Mucosa of rectum (tissue), 2 donors: ENCODE data around the gene CFL1.

Experiments
- H3K27ac ChIP-seq, 2 donors: one replicate each; pipeline ENCODE4 v1.7.0; 2013; ENCODE audit warnings: inconsistent platforms in 2 of 2, low read depth in 2 of 2, low read length in 2 of 2
- H3K27me3 ChIP-seq, 2 donors: one replicate each; pipeline ENCODE4 v1.7.0; 2013; ENCODE audit warnings: low read length in 2 of 2; ENCODE audit not compliant: control insufficient read depth in 2 of 2, insufficient read depth in 2 of 2
- H3K36me3 ChIP-seq, 2 donors: one replicate each; pipeline ENCODE4 v1.7.0; 2013; ENCODE audit warnings: low read length in 2 of 2; ENCODE audit not compliant: control insufficient read depth in 2 of 2, insufficient read depth in 2 of 2
- H3K4me1 ChIP-seq, 2 donors: one replicate each; pipeline ENCODE4 v1.7.0; 2013; ENCODE audit warnings: low read length in 2 of 2, mild to moderate bottlenecking in 1 of 2; ENCODE audit not compliant: control insufficient read depth in 2 of 2, insufficient read depth in 2 of 2
- H3K4me3 ChIP-seq, 2 donors: one replicate each; pipeline ENCODE4 v1.7.0; 2013; ENCODE audit warnings: low read length in 2 of 2
- H3K9ac ChIP-seq, 2 donors: one replicate each; pipeline ENCODE4 v1.7.0; 2013; ENCODE audit warnings: low read length in 2 of 2, low read depth in 1 of 2, mild to moderate bottlenecking in 1 of 2
- H3K9me3 ChIP-seq, 2 donors: one replicate each; pipeline ENCODE4 v1.7.0; 2013; ENCODE audit warnings: low read length in 2 of 2; ENCODE audit not compliant: control insufficient read depth in 2 of 2
- donor health status: healthy.
- donor health status: Normal muscosa, but diverticular disease.

Gene CFL1

GRCh38 chr11:65814986-65815565 lies 42.9 kb downstream of the CFL1 start:
- Histone ChIP-seq H3K27me3 (no peaks in the 10 kb centered on the region), H3K9me3 (no peaks in the 10 kb centered on the region), H3K27ac (no peak overlapping the region), H3K4me3 (no peak overlapping the region), H3K4me1 (peaks cover 8 to 9% of the 10 kb centered on the region in 2 donors), H3K36me3 (no peaks in the 10 kb centered on the region), H3K9ac (no peak overlapping the region)

DNA sequence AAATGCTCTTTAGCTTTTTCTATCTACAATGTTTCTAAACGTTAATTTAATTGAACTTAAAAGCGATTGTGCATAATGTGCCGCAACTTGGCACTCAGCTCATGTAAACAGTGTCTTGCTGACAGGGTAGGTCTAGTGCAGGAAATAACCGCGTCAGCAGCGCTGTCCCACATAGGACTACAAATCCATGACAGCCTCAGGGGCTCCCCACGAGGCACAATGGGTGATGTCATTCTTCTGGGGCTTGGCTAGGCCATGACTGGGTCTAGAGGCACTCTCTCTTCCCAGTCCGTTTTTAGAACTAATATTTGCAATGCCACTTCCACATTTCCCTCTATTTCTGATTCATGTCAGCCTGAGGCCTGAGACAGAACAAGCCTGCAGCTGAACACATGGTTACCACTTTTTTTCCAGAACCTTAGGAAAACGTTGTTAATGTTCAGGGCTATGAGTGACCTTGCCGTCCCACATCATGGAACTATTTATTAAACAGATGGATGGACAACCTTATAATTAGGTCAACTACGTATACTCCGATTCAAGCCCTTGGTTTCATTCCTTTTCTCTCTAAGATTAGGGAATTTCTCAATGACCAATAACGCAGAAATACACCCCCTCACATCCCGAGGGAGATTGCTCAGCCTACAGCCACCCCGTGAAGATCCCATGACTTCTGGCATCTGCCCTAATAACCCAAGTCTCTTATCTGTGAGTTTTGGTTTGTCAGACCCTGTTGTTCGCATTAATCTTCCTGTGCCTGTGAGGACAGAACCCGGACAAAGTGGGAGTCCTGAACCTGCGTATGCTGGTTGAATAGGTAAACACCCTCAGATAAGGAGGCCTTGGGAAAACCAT lies 43.6 kb downstream of the CFL1 start:
- H3K27ac ChIP-seq, result no peak overlapping the region
- H3K4me3 ChIP-seq, result no peak overlapping the region
- H3K9ac ChIP-seq, result no peak overlapping the region

GRCh38 chr11:65811764-65812475 lies 46.1 kb downstream of the CFL1 start:
- H3K36me3 ChIP-seq, result no peaks in the 10 kb centered on the region
- no peak overlapping the region for H3K4me3 ChIP-seq
- peaks cover 9 to 13% of the 10 kb centered on the region in 2 donors for H3K27me3 ChIP-seq
- no peak overlapping the region for H3K27ac ChIP-seq
- peaks cover 1 to 2% of the 10 kb centered on the region in 2 donors for H3K4me1 ChIP-seq
- no peak overlapping the region for H3K9ac ChIP-seq
- H3K9me3 ChIP-seq, result no peaks in the 10 kb centered on the region

More for the DNA sequence above, 43.6 kb downstream of the CFL1 start:
- Histone ChIP-seq H3K4me1 (peaks cover 8 to 9% of the 10 kb centered on the region in 2 donors), H3K27me3 (peaks cover 0 to 4% of the 10 kb centered on the region in 2 donors), H3K9me3 (no peaks in the 10 kb centered on the region), H3K36me3 (no peaks in the 10 kb centered on the region)

DNA sequence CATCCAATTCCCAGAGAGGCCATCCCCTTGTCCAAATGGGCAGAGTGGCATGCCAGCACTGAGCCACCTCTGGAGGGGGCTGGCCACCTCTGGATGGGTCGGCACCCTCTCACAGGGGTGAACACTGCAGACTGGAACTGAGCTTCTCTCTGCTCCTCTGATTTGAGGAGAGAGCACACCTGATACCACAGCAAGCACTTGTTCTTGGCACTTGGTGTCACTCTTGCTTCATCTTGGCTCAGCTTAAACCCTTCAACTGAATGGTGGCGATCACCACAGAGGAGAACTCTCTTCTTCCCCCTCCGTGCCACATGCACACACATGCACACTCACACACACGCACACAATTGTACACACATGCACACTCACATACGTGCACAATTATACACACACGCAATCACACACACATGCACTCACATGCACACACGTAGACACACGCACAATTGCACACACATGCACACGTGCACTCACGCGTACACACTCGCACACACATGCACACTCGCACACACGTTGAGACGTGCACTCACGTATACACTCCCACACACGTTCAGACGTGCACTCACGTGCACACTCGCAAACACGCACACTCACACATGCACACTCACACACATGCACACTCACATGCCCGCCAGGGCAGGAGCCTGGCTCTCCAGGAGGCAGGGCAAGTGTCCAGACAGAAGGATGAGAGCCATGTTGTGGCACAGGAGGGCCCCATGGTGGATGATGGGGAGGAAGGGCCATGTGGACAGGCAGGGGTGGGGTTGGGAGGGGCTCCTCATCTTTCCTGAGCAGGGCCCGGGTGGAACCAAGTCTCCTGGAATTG lies 47.7 kb downstream of the CFL1 start:
- Histone ChIP-seq H3K27ac (no peak overlapping the region), H3K9ac (no peak overlapping the region), H3K36me3 (no peaks in the 10 kb centered on the region), H3K27me3 (peaks cover 9 to 13% of the 10 kb centered on the region in 2 donors), H3K4me1 (no peaks in the 10 kb centered on the region), H3K9me3 (no peaks in the 10 kb centered on the region), H3K4me3 (no peak overlapping the region)

DNA sequence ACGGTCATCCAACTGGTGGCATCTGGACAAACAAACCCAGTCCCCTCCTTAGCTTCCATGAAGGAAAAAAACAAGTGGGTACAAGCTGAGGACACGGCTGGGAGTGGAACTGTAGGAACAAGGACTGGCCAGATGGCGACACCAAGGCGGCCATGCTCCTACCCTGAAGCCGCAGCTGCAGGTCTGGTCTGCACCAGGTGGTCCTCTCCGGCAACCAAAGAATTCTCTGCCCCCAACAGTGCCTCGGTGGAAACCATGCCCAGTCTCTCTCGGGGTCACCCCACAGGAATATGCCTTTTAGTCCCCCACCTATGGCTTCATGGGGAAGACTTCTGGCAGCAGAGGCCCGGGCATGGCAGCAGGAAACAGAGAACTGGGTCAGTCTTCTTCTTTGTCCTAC lies 48.5 kb downstream of the CFL1 start:
- Histone ChIP-seq H3K36me3 (no peaks in the 10 kb centered on the region), H3K4me3 (no peak overlapping the region), H3K4me1 (no peaks in the 10 kb centered on the region), H3K9me3 (no peaks in the 10 kb centered on the region), H3K27ac (no peak overlapping the region), H3K9ac (no peak overlapping the region), H3K27me3 (peaks cover 9 to 13% of the 10 kb centered on the region in 2 donors)

DNA sequence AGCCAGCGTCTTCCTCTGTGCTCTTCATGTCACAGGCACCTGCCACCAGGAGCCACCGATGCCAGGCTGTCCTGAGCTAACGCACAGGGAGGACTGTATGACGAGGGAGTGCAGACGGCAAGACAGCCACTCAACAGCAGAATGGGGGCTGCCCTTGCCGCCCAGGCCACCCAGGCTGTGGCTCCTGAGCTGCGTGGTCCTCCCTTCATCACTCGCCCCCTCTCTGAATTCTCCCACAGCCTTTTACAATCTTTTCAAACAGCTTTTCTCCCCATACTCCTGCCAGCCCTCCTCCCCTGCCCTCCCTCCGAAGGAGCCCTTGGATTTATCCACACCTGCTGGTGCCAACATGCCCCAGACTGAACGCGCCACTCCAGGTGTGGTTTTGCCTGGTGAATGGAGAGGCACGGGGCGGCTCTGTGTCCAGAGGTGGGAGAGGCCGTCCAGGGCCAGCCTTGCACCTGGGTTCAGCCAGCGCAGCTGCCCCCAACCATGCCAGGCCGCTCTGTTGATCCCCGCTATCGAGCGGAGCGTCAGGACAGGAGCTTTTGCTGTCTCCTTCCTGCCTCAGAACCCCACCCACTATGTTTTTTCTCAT lies 49.1 kb downstream of the CFL1 start:
- no peak overlapping the region for H3K9ac ChIP-seq
- H3K27me3 ChIP-seq, result peaks cover 9 to 16% of the 10 kb centered on the region in 2 donors
- no peaks in the 10 kb centered on the region for H3K9me3 ChIP-seq
- no peaks in the 10 kb centered on the region for H3K4me1 ChIP-seq
- H3K4me3 ChIP-seq, result no peak overlapping the region
- H3K36me3 ChIP-seq, result no peaks in the 10 kb centered on the region
- H3K27ac ChIP-seq, result no peak overlapping the region

GRCh38 chr11:65806979-65807378 lies 51.0 kb downstream of the CFL1 start:
- no peaks in the 10 kb centered on the region for H3K9me3 ChIP-seq
- no peaks in the 10 kb centered on the region for H3K4me1 ChIP-seq
- no peak overlapping the region for H3K27ac ChIP-seq
- H3K4me3 ChIP-seq, result no peak overlapping the region
- H3K36me3 ChIP-seq, result no peaks in the 10 kb centered on the region
- no peak overlapping the region for H3K9ac ChIP-seq
- H3K27me3 ChIP-seq, result peaks cover 9 to 16% of the 10 kb centered on the region in 2 donors
